NK-92 treated with Interleukin-12 subunit alpha and Interleukin-12 subunit beta, amount 100 ng/mL, for 24 hours (cell line): ENCODE results near the gene PLEKHO2.
"Not testable (repeated sequence)": the region's sequence is repeated elsewhere in the genome, so short reads cannot be mapped to it uniquely, and the experiment has no call there.

ENCODE experiments used
- DNase-seq: peaks from one replicate; lab custom pipeline; 2025; lab: John Stamatoyannopoulos, UW

PLEKHO2 gene

DNA sequence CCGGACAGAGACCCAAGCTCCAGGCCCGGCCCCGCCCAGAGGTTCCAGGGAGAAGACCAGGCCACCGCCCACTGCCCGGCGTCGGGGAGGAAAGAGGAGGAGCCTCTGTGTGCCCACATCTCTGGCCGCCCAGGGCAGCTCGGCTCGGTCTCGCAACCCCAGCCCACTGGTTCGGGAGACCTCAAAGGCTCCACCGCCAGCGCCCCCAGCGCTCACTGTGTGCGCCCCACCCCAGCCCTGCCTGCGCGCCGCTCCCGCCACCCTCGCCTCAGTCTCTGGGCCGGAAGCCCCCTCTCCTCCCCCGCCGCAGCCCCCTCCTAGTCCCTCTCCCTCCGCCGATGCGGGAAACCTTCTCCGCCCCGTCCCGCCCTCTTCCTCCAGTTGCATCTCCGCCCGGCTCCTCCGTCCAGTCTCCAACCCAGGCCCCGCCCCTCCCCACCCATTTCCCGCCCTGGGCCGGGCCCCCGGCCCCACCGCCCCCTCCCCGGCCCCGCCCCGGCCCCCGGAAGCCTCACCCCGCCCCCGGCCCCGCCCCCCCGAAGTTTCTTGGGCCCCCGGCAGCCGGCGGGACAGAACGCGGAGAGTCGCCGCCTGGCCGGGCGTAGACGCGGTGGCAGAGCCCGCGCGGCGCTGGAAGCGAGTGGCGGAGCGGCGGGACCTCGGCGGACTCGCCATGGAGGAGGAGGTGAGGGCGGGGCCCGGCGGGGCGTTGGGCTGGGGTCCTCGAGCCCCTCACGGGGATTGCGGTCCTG lies at the start of gene PLEKHO2:
TSS of gene PLEKHO2 (plus strand) at position 572 of the 752 bp plus-strand sequence. CDS start at position 674, 102 bp downstream.
- DNase-seq = peak; percentile 99

DNA sequence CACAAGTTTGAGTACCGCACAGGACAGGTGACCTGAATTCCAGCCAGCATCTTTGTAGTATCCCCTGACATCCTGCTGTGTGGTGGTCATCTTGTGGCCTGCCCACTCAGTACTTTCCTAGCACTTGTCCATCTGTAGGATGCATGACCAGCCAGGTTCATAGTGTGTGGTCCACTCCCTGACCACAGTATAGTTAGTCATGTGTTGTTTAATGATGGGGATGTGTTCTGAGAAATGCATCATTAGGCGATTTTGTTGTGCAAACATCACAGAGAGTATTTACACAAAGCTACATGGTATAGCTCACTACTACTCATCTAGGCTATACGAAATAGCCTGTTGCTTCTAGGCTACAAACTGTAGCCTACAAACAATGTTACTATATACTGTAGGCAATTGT lies 49.4 kb upstream of the PLEKHO2 start:
- DNase-seq = no peak

- DNase-seq = not testable (repeated sequence)
These were observed 46.4 kb upstream of the PLEKHO2 start for GRCh38 chr15:64795299-64795698.

GRCh38 chr15:64795921-64796320 lies 45.8 kb upstream of the PLEKHO2 start:
- DNase-seq = not testable (repeated sequence)

GRCh38 chr15:64798905-64799304 lies 42.8 kb upstream of the PLEKHO2 start:
- not testable (repeated sequence) for DNase-seq

GRCh38 chr15:64800476-64800875 lies 41.2 kb upstream of the PLEKHO2 start:
- no peak for DNase-seq

- no peak for DNase-seq
These were observed 38.2 kb upstream of the PLEKHO2 start for GRCh38 chr15:64803526-64803925.

GRCh38 chr15:64804619-64805018 lies 37.1 kb upstream of the PLEKHO2 start:
- no peak for DNase-seq

GRCh38 chr15:64806509-64806908 lies 35.2 kb upstream of the PLEKHO2 start:
- DNase-seq = no peak

- DNase-seq = no peak
These were observed 34.5 kb upstream of the PLEKHO2 start for GRCh38 chr15:64807051-64807749.

GRCh38 chr15:64807751-64808222 lies 33.9 kb upstream of the PLEKHO2 start:
- no peak for DNase-seq

GRCh38 chr15:64808785-64809453 lies 32.8 kb upstream of the PLEKHO2 start:
- no peak for DNase-seq

DNA sequence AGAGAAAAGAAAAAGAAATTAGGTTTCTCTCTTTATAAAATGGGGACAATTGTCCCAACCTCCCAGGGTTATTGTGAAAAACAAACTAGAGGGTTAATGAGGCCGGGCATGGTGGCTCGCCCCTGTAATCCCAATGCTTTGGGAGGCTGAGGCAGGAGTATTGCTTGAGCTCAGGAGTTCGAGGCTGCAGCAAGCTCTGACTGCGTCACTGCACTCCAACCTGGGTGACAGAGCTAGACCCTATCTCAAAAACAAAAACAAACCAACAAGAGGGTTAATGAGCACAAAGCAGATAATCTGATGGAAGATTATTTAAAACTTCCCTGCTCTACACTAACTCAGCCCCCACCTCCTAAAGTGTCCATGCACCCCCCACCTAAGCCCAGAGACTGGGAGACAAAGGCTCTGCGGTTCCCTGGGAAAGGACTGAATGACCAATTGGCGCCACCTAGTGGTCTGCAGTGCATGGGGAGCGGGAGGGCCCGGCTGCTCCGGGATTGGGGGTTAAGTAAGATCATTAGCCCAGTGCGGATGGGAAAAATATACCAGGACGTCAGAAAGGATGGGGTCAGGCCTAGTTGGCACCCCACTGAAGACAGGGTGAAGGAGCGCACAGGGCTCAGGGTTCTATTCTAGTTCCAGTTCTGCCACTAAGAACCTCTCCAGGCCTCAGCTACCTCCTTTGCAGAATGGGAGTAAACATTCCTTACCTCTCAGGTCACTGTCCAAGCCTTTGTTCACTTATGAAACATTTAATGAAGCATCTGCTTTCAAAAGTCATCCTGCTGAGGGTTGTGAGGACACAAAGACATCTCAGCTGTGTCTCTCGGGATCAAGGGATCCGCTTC lies 31.8 kb upstream of the PLEKHO2 start:
- DNase-seq = peak; percentile 58

DNA sequence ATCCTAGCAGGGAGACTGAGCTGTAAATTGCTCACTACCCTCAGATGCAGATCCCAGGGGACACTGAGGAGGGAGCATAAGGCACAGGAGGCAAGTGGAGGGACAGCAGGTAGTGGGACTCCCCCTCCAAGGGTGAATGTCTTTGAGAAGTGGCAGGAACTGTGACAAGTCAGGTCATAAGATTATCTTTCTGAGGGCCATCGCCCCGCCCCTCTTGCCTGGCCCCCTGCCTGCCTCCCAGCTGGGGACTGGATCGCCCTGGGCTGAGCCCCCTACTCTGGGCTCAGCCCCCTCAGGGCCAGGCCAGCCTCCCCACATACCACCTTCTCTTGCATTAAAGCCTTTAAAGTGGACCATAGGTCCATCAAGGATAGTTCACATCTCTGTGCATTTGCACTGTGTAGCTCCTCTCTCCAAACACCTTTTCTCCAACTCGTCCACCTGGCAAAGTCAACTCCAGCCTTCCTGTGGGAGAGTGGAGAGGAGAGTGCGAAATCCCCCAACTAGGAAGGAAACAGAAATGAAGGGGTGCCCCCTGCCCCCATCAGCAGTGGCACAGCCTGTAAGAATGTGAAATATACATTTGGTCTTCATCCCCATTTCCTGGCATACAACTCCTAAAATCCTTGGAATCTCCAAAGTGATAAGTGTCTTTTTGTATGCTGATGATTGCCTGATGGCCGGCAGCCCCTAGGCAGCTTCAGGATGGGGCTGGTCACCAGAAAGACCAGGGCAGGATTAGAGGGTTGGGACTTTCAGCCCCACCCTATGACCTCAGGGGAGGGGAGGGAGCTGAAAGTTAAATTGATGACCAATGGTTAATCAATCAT lies 31.0 kb upstream of the PLEKHO2 start:
- DNase-seq = no peak

DNA sequence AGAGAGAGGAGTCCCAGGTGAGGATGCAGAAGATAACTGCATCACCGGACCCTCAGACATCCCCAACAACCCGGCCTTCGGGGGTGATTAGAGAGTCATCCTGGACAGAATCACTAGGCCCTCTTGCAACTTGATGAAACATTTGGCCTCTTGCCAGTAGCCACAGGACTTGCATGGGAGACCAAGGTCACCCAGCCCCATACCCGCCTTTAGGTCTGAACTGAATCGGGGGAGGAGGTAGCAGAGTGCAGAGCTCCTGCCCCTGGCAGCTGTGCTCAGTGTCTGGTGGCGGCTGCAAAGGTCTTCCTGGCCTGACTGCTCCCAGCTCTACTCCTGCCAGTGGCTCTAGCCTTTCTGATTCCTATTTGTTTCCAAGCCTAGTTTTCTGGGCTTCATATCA lies 28.6 kb upstream of the PLEKHO2 start:
- DNase-seq = no peak

DNA sequence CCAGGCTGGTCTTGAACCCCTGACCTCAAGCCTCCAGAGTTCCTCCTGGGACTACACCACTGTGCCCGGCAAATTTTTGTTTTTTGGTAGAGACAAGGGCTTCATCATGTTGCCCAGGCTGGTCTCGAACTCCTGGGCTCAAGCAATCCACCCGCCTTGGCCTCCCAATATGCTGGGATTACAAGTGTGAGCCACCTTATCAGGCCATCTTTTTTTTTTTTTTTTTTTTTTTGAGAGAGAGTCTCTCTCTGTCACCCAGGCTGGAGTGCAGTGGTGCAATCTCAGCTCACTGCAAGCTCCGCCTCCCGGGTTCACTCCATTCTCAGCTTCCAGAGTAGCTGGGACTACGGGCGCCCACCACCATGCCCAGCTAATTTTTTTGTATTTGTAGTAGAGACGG lies 27.4 kb upstream of the PLEKHO2 start:
- DNase-seq = not testable (repeated sequence)

DNA sequence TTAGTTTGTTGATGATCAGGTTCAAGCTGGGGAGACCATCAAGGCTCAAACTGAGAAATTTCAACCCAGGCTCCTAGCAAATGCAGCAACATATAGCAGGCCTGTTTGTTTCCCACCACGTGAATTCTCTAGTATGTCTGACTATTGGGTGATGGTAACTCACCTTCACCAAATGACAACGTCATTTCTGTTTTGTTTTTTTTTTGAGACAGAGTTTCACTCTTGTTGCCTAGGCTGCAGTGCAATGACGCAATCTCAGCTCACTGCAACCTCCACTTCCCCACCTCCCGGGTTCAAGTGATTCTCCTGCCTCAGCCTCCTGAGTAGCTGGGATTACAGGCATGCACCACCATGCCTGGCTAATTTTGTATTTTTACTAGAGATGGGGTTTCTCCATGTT lies 26.8 kb upstream of the PLEKHO2 start:
- DNase-seq = not testable (repeated sequence)

GRCh38 chr15:64816452-64816851 lies 25.3 kb upstream of the PLEKHO2 start:
- no peak for DNase-seq

- DNase-seq = no peak
These were observed 16.7 kb upstream of the PLEKHO2 start for GRCh38 chr15:64824929-64825430.

- DNase-seq = peak; percentile 92
These were observed 16.1 kb upstream of the PLEKHO2 start, which contains the start of gene PIF1 for GRCh38 chr15:64825431-64826294. Gene PIF1 (minus strand): TSS chr15:64825647. CDS start chr15:64824335, 1,312 bp downstream.
